Measurements from ENCODE around the gene SRR. TPM values are rescaled to one million over a fixed set of nuclear protein-coding genes. Genes with fewer than 3 reads are reported as not detected.

The SRR gene
- 19.6 and 24.1 TPM in 2 replicates for total RNA-seq

GRCh38 chr17:2303204-2304188 lies at the start of gene SRR, which contains the start of gene SMG6:
Gene SRR, plus strand, starts transcription at chr17:2303950. Its CDS starts 11,611 bp downstream, at chr17:2315561.
Gene SMG6, minus strand, starts transcription at chr17:2303785. Its CDS starts 65 bp downstream, at chr17:2303720.

GRCh38 chr17:2336215-2336851 lies 32.6 kb downstream of the SRR start, which contains the start of gene TSR1:
Gene TSR1, minus strand, starts transcription at chr17:2336457. Its CDS starts 30 bp downstream, at chr17:2336427.

GRCh38 chr17:2336852-2337543 lies 33.2 kb downstream of the SRR start, which contains the start of gene SGSM2:
Gene SGSM2, plus strand, starts transcription at chr17:2337501. Its CDS starts 188 bp downstream, at chr17:2337689.

Other genes starting within 250 kb of the SRR start
- 73.4 and 91.3 TPM in 2 replicates for gene HIC1, start 248.8 kb upstream of the SRR start, total RNA-seq
- 20.0 and 49.5 TPM in 2 replicates for gene SMG6, start 165 bp upstream of the SRR start, total RNA-seq
- gene TSR1, start 32.5 kb downstream of the SRR start, total RNA-seq: 27.1 and 35.7 TPM in 2 replicates
- 31.2 and 41.2 TPM in 2 replicates for gene SGSM2, start 33.6 kb downstream of the SRR start, total RNA-seq
- 7.7 and 7.8 TPM in 2 replicates for gene MNT, start 97.1 kb downstream of the SRR start, total RNA-seq
- gene METTL16, start 207.9 kb downstream of the SRR start, total RNA-seq: 9.8 and 10.2 TPM in 2 replicates